HepG2 (cell line): Measurements from ENCODE around the gene KRT38. TPM values are rescaled to one million over a fixed set of nuclear protein-coding genes. Genes with fewer than 3 reads are reported as not detected.

Source experiments
- ATAC-seq: fragments of 200-7000 bp; cut with Tn5 transposase; 3 replicates; pipeline ENCODE4 v1.9.1; 2020; ENCODE audit warnings: mild to moderate bottlenecking, moderate library complexity
- BruUV-seq: library from RNA; stranded (reverse); fragments of 400-500 nt; replicated peaks from 2 replicates; lab custom pipeline; 2021; lab: Mats Ljungman, UMichigan
- CTCF ChIA-PET: fragments of 300-600 bp; formaldehyde crosslinking; extraction: SDS; loops from one replicate; lab custom pipeline; 2021; ENCODE audit warnings: low total read pairs, inconsistent platforms, low intra/inter-chr PET ratio; lab: Yijun Ruan, JAX
- POLR2A ChIA-PET: fragments of 350-600 bp; sonication (Branson Sonifier 250); formaldehyde crosslinking; loops from one replicate; lab custom pipeline; 2020; ENCODE audit warnings: antibody characterized with exemption, inconsistent platforms; lab: Yijun Ruan, JAX
- DNase-seq: peaks from one replicate; pipeline ENCODE4 v3.0.0-alpha.2; 2015; ENCODE audit warnings: low spot score
- FAIRE-seq: peaks from 3 replicates; lab custom pipeline; 2011; peaks lifted over from hg19 to GRCh38; lab: Jason Lieb, UNC
- H2AFZ ChIP-seq: one replicate; pipeline ENCODE4 v1.6.1; 2011; ENCODE audit warnings: low read length, inconsistent platforms
- H3K27ac ChIP-seq: fragments of 300-600 bp; 3 replicates; pipeline ENCODE4 v1.8.0; 2011; ENCODE audit warnings: mixed run types, mild to moderate bottlenecking, mixed read lengths, low read length, inconsistent platforms; ENCODE audit not compliant: insufficient read depth; ENCODE audit errors: extremely low read length
- H3K27me3 ChIP-seq, 2 experiments: fragments of 200-600 bp in 1 of 2; 2 replicates in 1 of 2; 3 replicates in 1 of 2; pipeline versions ENCODE4 v1.6.0 to v1.8.0; 2011; ENCODE audit warnings: low read length in 2 of 2, mild to moderate bottlenecking in 2 of 2, moderate library complexity in 2 of 2, inconsistent platforms in 1 of 2; ENCODE audit not compliant: insufficient read depth in 2 of 2, control insufficient read depth in 1 of 2
- H3K36me3 ChIP-seq, 2 experiments: fragments of 200-600 bp in 1 of 2; replicated peaks in 1 of 2; 2 replicates in 1 of 2; 3 replicates in 1 of 2; pipeline versions ENCODE4 v1.5.1 to v1.8.0; 2011; ENCODE audit warnings: low read length in 2 of 2, inconsistent platforms in 1 of 2; ENCODE audit not compliant: insufficient read depth in 2 of 2, control insufficient read depth in 1 of 2
- H3K4me1 ChIP-seq: 2 replicates; pipeline ENCODE4 v1.5.1; 2012; ENCODE audit warnings: low read length, inconsistent platforms; ENCODE audit not compliant: insufficient read depth
- H3K4me2 ChIP-seq: 2 replicates; pipeline ENCODE4 v1.6.0; 2011; ENCODE audit warnings: low read depth, low read length, inconsistent platforms
- H3K4me3 ChIP-seq, 3 experiments: fragments of 200-600 bp in 1 of 3; sonication (generic), shearing (Covaris generic) in 1 of 3; replicated peaks in 1 of 3; 2 replicates each; pipeline ENCODE4 v1.5.1; 2011 to 2016; ENCODE audit warnings: low read length in 3 of 3, inconsistent platforms in 2 of 3, low read depth in 2 of 3, mild to moderate bottlenecking in 2 of 3, control low read depth in 1 of 3, mixed read lengths in 1 of 3; ENCODE audit not compliant: insufficient read depth in 1 of 3
- H3K79me2 ChIP-seq: one replicate; pipeline ENCODE4 v1.6.1; 2011; ENCODE audit warnings: low read length, inconsistent platforms; ENCODE audit not compliant: insufficient read depth
- H3K9ac ChIP-seq: 2 replicates; pipeline ENCODE4 v1.6.0; 2011; ENCODE audit warnings: mild to moderate bottlenecking, low read depth, low read length, inconsistent platforms; ENCODE audit not compliant: insufficient read depth
- H3K9me3 ChIP-seq: 2 replicates; pipeline ENCODE4 v1.5.1; 2012; ENCODE audit warnings: mild to moderate bottlenecking, low read length
- H4K20me1 ChIP-seq: 2 replicates; pipeline ENCODE4 v1.6.0; 2011; ENCODE audit warnings: inconsistent platforms, mild to moderate bottlenecking, low read length, moderate library complexity; ENCODE audit not compliant: insufficient read depth
- GTF2F1 ChIP-seq: fragments of 150-350 bp; IDR thresholded peaks from 2 replicates; pipeline ENCODE4 v1.6.1; 2014; ENCODE audit warnings: low read length
- TAF1 ChIP-seq: sonication (generic); formaldehyde crosslinking; IDR thresholded peaks from 2 replicates; pipeline ENCODE4 v1.4.0; 2020; ENCODE audit warnings: missing genetic modification reagents
- ZBTB7B ChIP-seq: sonication (generic); formaldehyde crosslinking; IDR thresholded peaks from 2 replicates; pipeline ENCODE4 v1.4.0; 2020; ENCODE audit warnings: missing genetic modification reagents
- ZNF230 ChIP-seq: sonication (generic); formaldehyde crosslinking; IDR thresholded peaks from 2 replicates; pipeline ENCODE4 v1.4.0; 2020; ENCODE audit warnings: mild to moderate bottlenecking, missing genetic modification reagents
- ZNF318 ChIP-seq: sonication (generic); formaldehyde crosslinking; IDR thresholded peaks from 2 replicates; pipeline ENCODE4 v1.4.0; 2020; ENCODE audit warnings: mild to moderate bottlenecking, missing genetic modification reagents
- WGBS: methylation state at CpG from one replicate; pipeline ENCODE4 v1.1.6; 2017; ENCODE audit warnings: low lambda C conversion rate; 5-methylcytosine and 5-hydroxymethylcytosine counted together
- in situ Hi-C: cut with HindIII; loops from 2 replicates; pipeline ENCODE4 v1.10.0; 2017; ENCODE audit warnings: low pct_unique_long_range_greater_than_20kb; ENCODE audit not compliant: extremely low pct_ligation_motif_present
- intact Hi-C: fragments of 100-400 bp; cut with micrococcal nuclease; formaldehyde crosslinking; loops from one replicate; pipeline ENCODE4 v1.10.0; 2022; ENCODE audit not compliant: unreplicated experiment
- polyA plus RNA-seq, 8 experiments: library from polyadenylated mRNA; depleted of rRNA in 3 of 8; stranded (reverse) in 7 of 8; unstranded in 1 of 8; fragments of >200 nt; fragmentation: Illumina TruSeq in 4 of 8; extraction: Trizol in 4 of 8; gene quantifications; 2 replicates each; pipeline versions ENCODE4 v1.2.1 to v1.2.3, GENCODE V29; 2011 to 2016; ENCODE audit warnings: low read depth in 4 of 8, missing spikeins in 1 of 8, mixed read lengths in 1 of 8; ENCODE audit not compliant: insufficient read depth in 1 of 8
- total RNA-seq, 5 experiments: library from RNA; depleted of rRNA; stranded (reverse); fragments of >200 nt; fragmentation: Illumina TruSeq; extraction: Trizol; gene quantifications; 2 replicates each; pipeline ENCODE4 v1.2.3, GENCODE V29; 2016; ENCODE audit warnings: low read depth in 1 of 5
- TF ChIP-seq, protein P1 (sequence below): sonication (generic); formaldehyde crosslinking; IDR thresholded peaks from 2 replicates; pipeline ENCODE4 v1.4.0; 2020; ENCODE audit warnings: missing genetic modification reagents, borderline replicate concordance
- TF ChIP-seq, protein P2 (sequence below): sonication (generic); formaldehyde crosslinking; IDR thresholded peaks from 2 replicates; pipeline ENCODE4 v1.4.0; 2020; ENCODE audit warnings: mild to moderate bottlenecking, missing genetic modification reagents, borderline replicate concordance
- TF ChIP-seq, protein P3 (sequence below): sonication (generic); formaldehyde crosslinking; IDR thresholded peaks from 2 replicates; pipeline ENCODE4 v1.4.0; 2020; ENCODE audit warnings: mild to moderate bottlenecking, low read depth, missing genetic modification reagents

Gene KRT38
- total and polyA plus RNA-seq, 2 of the 13 experiments (the other 11 are each of a cell fraction or from before 2014, with no cell fraction given): not detected

DNA sequence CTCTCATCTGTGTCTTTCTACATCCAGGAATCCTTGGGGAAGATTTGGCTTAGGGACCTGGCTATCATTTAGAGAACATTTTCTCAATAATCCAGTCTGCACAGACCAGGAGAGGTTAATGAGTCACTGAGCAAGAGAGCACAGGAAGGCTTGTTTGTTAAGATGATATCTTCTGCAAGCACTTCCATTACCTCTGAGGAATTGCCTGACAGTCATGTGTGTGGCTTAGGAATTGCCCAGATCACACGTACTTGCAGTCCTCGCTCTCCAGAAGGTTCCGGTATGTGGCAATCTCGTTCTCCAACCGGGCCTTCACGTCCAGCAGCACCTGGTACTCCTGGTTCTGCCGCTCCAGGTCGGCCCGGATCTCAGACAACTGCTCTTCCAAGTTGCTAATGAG lies 19.7 kb downstream of the KRT38 start (continued):
- TF ChIP-seq ZNF318 (no peak), ZNF230 (no peak)

DNA sequence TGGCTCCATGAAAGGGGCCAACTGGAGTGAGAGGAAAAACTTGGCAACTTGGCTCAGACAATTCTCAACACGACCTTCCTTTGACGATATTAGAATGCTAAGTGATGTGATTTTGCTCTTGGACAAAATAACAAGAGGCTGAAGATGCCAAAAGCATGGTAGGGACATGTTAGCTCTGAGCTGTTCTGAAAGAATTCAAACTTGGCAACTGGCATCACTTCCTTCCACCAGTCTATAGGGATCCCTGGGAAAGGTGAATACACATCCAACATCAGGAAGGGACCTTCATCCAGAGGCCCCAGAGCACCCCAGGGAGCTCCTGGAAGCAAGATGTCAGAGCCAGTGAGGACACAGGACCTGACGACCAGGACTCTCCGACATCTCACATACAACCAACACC lies 20.6 kb downstream of the KRT38 start:
- FAIRE-seq (no peak), DNase-seq (no peak), ATAC-seq (no peak)
- Histone ChIP-seq H3K79me2 (no peaks in the 10 kb centered on the region), H3K36me3 (no peaks in the 10 kb centered on the region), H3K27ac (no peak overlapping the region), H3K9me3 (no peaks in the 10 kb centered on the region), H2AFZ (no peak overlapping the region), H3K4me3 (no peak overlapping the region), H4K20me1 (no peaks in the 10 kb centered on the region), H3K9ac (no peak overlapping the region), H3K4me1 (peaks cover 46% of the 10 kb centered on the region), H3K27me3 (no peaks in the 10 kb centered on the region), H3K4me2 (no peak overlapping the region)
- ChIA-PET POLR2A (no interaction called here), CTCF (no interaction called here)
- intact Hi-C loops: no loop called here
- in situ Hi-C loops: no loop called here
- BruUV-seq: no TSS peak
- 55% methylated on average over 4 of the region's 4 CpGs for WGBS
- TF ChIP-seq ZBTB7B (CRISPR knock-in tag) (no peak), GTF2F1 (no peak), TAF1 (CRISPR knock-in tag) (no peak)
- TF ChIP-seq, protein P1, sequence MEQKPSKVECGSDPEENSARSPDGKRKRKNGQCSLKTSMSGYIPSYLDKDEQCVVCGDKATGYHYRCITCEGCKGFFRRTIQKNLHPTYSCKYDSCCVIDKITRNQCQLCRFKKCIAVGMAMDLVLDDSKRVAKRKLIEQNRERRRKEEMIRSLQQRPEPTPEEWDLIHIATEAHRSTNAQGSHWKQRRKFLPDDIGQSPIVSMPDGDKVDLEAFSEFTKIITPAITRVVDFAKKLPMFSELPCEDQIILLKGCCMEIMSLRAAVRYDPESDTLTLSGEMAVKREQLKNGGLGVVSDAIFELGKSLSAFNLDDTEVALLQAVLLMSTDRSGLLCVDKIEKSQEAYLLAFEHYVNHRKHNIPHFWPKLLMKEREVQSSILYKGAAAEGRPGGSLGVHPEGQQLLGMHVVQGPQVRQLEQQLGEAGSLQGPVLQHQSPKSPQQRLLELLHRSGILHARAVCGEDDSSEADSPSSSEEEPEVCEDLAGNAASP (CRISPR knock-in tag): no peak
- TF ChIP-seq, protein P2, sequence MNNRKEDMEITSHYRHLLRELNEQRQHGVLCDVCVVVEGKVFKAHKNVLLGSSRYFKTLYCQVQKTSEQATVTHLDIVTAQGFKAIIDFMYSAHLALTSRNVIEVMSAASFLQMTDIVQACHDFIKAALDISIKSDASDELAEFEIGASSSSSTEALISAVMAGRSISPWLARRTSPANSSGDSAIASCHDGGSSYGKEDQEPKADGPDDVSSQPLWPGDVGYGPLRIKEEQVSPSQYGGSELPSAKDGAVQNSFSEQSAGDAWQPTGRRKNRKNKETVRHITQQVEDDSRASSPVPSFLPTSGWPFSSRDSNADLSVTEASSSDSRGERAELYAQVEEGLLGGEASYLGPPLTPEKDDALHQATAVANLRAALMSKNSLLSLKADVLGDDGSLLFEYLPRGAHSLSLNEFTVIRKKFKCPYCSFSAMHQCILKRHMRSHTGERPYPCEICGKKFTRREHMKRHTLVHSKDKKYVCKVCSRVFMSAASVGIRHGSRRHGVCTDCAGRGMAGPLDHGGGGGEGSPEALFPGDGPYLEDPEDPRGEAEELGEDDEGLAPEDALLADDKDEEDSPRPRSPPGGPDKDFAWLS: no peak
- TF ChIP-seq, protein P3, sequence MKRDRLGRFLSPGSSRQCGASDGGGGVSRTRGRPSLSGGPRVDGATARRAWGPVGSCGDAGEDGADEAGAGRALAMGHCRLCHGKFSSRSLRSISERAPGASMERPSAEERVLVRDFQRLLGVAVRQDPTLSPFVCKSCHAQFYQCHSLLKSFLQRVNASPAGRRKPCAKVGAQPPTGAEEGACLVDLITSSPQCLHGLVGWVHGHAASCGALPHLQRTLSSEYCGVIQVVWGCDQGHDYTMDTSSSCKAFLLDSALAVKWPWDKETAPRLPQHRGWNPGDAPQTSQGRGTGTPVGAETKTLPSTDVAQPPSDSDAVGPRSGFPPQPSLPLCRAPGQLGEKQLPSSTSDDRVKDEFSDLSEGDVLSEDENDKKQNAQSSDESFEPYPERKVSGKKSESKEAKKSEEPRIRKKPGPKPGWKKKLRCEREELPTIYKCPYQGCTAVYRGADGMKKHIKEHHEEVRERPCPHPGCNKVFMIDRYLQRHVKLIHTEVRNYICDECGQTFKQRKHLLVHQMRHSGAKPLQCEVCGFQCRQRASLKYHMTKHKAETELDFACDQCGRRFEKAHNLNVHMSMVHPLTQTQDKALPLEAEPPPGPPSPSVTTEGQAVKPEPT (CRISPR knock-in tag): no peak
